NCI-H82 treated with DMSO at 0.1 percent for 48 hours (cell line): ENCODE data around the gene STK32C.

ENCODE experiments used
- DNase-seq: peaks from one replicate; lab custom pipeline; 2025; ENCODE audit not compliant: unreplicated experiment; lab: John Stamatoyannopoulos, UW

STK32C gene

DNA sequence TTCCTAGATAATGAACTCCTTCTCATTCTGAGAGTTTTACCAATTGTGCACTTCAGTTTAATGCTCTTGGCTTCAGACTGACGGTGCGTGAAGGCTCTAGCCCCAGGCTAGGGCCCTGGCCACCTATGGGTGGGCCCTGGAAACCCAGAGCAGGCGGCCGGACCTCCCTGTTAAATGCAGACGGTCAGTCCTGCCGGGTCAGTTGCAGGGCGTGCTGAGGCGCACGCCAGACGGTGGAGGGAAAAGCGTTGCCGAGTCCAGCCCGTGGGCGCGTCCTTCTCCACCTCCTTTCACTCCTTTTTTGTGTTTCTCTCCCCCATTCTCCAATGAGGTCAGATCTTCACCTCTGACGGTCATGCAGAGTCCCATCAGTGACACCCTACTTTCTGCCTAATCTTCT lies 118.7 kb downstream of the STK32C start:
- no peak for DNase-seq

DNA sequence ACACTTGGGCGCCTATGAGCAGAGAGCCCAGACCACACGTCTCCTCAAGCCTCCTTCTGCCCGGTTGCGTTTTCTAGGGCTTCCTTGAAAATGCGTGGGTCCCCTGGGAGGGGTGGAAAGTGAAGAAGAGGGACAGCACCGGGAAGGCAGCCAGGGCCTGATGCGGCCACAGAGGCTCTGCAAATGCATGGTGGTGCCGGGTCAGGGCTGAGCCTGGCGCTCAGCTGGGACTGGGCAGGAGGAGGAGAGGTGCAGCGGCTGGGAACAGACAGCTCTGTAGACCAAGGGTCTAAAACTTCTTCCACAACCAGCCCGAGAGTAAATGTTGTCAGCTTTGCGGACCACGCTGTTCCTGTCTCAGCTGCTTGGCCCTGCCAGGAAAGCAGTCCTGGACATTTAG lies 119.4 kb downstream of the STK32C start:
- DNase-seq = no peak

DNA sequence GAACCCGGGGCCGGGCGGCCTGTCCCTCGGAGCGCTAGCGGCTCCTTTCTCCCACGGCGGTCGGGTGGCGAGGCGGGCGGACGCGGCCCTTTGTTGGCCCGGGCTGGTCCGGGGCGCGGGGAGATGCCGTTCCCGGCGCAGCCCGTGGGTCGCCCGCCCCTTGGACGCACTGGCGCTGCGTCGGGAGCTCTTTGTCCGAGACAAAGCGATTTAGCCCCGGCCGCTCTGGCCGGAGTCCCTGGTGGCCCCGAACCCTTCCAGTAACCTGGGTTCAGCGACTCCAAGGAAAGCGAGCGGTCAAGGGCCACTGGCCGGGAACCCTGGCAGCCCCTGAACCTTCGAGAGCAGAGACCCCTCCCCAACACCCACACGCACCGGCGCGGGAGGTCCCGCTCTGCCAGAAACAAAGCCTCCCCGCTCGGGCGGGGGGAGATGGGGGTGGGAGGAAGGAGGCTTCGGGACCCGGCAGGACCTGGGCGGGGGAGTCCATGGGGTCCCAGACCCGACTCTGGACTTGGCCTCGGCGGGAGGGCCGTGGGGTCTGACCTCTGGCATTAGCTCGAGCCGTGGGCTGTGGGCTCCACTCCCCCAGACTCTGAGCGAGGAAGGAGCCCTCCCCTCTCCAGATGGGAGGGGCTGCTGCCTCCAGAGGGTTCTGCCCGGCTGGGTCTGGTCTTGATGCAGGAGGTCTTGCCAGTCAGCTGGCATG lies 120.2 kb downstream of the STK32C start:
- no peak for DNase-seq

DNA sequence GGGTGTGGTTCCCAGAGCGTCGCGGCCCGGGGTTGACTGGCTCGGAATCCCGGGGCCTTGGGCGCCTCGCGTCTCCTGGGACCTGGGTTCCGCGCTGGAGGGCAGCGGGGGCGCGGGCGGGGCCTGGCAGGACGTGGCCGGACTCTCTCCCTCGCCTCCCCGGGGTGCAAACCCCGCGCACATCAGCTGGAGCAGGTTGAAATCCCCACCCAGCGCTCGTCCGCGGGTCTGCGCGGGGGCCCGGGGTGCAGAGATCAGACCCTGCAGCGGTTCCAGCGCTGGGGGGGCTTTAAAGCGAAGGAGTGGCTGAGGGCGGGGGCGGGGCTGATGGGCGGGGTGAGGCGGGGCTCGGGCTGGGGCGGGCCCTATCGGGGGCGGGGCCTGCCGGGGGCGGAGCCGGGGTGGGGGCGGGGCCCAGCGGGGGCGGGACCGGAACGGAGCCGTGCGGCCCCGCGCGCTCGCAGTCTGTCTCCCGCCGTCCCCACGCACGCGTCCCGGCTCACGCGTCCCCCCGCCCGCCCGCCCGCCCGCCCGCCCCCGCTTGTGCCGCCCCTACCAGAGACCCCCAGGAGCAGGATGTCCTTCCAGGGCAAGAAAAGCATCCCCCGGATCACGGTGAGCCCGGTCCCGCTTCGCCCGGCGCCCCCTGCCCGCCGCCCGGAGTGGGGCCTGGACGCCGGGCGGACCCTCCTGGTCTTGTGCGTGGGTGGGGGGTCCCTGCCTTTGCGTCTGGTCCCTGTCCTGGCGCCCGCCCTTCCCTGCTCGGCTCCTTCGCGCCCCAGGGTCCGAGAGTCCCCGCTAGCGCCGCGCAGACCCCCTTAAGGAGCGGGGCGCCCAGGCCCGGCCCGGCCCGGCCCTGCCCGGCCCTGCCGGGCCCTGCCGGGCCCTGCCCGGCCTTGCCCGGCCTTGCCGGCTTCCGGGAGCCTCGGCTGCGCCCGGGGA lies 121.0 kb downstream of the STK32C start, which contains the start of gene DPYSL4:
Gene DPYSL4, plus strand, starts transcription at position 461 of the 942 bp plus-strand sequence. Its CDS starts 116 bp downstream, at position 577.
- DNase-seq = no peak

DNA sequence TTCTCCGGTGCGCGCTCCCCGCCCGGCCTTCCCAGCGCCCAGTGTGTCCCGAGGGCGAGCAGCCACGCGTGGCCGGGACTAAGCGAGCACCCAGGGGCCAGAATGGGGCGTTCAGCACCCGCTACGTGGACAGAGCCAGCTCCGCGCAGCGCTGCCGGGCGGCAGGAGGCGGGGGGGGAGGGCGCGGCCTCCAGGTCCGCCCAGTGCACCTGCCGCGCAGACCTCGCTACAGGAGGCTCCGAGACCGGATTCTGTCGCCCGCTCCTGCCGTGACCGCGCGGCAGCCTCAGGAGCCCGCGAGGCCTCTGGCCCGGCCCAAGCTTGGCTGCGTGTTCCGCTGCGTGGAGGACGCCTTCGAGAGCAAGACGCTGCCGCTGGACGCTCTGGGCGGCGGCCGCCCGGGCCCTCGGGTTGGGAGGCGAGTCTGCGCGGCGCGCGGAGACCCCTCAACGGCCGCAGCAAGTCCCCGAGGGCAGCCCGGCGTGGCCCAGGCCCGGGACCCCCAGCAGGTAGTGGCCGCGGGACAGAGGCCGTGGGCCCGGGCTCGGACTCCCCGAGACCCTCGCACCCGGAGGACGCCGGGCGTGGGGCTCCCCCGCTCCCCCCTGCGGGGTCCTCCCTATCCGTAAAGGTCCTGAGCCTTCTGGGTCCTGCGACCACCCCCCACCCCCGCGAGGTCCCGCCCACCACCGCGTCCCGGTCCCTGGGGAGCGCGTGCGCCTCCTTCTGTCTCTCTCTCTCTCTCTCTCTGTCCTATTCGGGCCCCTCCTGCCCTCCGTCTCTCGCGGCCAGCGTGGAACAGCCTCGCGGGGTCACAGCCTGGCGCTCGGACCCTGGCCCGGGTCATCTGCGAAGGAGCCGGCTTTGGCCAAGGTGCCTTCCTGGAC lies 121.9 kb downstream of the STK32C start:
- DNase-seq = no peak

DNA sequence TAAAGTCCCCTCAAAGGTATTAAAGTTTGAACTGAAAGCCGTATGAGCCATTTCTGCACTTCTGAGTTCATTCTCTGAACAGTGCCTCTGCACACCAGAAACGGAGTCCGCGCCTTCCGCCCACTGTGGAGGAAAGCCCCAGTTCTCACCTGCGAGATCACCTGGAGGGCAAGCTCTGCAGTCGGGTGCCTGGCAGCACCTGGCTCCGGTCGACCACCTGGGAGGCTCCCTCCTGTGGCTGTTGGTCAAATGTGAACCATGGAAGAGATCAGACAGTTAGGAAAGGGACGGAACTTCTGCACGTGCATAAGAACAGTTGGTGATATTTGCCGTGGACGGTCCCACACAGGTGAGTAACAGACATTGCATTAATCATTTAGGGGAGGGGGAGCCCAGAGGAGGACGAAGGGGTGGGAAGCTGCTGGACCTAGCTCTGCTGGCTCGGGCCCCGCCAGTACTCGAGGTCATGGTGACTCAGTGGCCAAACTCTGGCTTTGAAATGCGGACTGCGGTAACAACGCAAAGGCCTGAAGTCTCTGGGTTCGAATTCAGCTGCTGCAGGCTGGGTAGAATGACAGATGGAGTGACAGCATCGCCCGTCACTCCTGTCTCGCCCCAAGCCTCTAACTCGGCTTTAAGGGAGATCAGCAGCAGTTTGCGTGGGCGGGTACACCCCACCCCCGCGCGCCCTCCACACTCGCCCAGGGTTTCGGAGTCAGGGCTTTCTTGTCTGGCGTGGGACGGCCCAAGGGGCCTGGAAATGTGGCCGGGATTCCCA lies 122.7 kb downstream of the STK32C start:
- no peak for DNase-seq

DNA sequence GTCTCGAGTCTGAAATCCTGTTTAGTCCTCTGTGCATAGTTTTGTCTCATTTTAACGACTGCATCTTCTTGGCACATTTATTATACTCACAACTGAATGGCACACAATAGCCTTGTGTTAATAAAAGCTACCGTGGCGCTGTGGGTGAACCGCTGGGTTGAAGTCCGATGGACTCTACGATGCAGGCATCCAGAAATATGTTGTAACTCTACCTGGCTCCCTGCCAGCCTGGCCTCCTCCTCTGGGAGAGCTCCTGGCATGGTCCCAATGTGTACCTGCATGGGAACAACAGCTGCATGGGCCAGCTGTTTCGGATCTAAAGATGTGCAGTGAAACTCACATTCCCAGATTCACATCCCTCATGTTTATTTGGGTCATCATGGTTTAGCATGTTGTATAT lies 124.7 kb downstream of the STK32C start:
- no peak for DNase-seq

DNA sequence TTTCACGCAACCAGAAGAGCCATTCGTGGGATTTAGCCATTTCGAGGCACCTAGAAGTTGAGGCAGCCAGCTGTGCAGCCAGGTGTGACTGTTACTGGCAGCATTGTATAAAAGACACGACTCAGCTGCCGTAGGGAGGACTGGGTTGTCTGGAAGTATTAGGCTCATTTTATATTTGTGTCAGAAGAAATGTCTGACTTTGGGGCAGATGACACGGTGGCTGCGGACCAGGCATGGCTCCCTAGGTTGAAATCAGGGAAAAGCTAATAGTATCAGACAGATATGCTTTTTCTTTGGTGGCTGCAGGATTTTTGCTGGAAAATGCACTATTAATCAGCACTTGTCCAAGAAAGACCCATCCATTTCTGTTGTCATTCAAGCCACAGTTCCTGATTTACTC lies 125.2 kb downstream of the STK32C start:
- no peak for DNase-seq

DNA sequence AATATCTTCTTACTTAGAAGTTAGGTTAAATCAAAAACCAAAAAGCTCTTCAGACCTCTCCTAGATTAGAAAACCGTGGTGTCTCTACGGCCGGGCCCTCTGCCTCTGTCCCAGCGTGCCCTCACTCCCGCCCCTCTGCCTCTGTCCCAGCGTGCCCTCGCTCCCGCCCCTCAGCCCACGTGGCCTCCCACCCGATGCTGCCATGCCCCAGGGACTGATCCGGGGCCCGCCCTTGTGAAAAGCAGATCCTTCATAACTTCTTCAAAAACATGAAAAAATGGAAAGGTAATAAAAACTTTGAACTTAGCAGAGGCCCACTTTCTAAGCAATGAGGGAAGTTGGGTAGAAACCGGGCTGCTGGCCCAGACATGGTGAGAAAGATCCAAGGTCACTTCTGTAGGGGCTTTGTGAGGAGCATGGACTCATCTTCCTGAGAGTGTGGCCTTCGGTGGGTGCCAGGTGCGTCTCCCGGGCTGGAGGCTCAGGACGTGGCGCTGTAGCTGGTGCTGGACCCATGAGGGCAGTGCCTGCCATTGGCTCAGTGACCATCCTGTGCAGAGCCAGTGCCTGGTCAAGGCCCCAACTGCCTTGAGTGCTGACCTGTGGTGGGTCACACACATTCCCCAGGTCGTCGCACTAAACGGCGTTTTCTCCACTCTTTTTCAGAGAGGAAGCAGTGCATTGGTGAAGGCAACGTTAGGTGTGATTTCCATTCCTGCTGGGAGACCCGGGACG lies 125.9 kb downstream of the STK32C start:
- DNase-seq = no peak

DNA sequence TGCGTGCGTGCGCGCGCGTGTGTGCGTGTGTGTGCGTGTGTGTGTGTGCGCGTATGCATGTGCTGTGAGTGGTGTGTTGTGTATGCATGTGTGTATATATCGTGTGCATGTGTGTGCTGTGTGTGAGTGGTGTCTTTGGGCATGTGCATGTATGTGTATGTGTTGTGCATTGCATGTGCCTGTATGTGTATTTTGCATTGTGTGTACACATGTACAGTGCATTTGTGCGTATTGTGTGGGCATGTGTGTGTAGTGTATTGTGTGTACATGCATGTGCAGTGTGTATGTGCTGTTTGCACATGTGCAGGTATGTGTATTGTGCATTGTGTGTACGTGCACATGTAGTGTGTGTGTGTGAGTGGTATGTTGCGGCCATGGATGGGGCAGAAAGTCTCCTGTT lies 127.0 kb downstream of the STK32C start:
- DNase-seq = no peak

DNA sequence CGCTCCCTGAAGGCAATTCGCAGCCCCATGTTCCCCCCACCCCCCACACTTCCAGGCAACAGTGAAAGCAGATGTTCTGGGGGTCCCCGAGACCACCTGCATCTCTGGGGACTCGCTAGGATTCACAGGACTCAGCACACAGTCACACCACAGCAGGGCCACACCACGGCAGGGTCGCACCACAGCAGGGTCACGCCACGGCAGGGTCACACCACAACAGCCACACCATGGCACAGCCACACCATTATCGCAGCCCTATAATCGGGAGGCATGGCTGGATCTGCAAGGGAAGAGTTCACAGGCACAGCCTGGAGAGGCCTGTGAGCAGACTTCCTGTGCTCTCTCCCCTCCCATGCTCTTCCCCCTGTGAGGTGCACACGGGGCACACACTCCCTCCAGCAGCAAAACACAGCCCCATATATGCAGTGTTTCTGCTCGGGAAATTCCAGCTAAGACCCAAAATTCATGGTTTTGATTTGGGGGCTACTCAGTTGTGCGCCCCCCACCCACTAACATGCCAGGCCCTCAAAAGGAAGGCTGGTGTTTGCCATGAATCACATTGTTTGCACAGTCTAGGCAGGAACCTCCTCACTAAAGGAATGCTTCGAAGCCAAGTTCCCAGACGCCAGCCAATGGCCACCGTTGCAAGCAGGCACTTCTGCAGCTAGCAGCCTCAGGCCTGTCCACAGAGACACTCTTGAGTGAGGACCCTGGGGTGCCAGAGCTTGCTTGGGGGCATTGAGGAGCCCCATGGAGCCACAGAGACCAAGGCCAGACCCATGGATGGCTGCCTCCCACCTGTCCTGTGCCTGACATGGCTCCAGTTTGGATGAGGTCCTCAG lies 128.0 kb downstream of the STK32C start:
- DNase-seq = no peak

DNA sequence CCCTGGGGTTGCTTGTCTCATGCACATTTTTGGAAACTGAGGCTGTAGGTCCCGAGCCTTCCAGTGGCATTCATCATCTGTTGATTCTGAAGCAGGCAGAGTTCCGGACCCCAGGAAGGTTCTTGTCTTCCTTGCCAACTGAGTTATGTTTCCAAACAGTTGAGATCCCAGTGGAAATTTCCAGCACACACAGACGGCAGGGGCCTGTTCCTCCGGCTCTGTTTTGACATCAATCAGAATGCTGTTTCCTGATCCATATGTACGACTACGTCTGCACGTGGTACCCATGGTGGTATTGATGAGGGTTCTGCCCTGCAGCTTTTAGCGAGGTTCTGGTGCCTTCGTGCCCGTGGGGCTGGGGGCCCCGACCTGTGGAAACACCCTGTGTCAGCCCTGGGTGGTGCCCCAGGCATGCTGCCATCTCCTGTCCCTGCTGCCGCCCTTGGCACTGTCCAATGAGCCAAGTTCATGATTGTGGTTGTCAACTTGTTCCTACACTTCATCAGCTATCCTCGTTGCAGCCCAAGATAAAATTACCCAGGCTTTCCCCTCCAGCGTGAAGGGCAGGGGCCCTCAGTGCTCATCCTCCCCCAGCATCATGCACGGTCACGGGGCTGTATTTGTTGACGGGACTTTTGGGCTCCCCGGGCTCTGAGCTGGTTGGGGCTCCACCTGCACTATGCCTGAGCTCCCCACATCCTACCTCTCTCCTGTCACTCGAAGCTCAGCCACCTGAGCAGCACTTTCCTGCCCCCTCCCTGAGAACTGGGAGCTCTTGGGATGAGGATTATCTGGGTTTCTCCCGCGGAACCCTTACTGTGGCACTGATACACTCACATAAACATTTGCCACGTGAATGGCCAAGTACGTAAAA lies 128.8 kb downstream of the STK32C start:
- DNase-seq = no peak

DNA sequence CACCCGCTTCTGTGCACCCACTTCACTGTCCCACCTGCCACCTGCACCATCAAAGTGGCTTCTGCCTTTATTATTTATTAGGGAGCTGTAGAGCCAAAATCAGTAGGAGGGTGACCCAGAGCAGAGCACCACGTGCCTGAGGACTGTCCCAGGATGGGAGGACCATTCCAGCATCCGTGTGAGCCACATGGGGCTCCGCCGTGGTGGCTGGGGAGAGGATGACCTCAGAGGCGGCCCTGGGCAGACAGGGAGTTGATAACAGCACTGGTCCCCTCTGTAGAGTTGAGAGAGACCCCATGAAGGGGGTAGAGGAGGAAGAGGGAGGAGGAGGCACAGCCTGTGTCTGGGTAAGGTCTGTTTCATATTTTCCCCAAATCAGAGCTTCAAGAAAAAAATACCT lies 129.7 kb downstream of the STK32C start:
- no peak for DNase-seq

DNA sequence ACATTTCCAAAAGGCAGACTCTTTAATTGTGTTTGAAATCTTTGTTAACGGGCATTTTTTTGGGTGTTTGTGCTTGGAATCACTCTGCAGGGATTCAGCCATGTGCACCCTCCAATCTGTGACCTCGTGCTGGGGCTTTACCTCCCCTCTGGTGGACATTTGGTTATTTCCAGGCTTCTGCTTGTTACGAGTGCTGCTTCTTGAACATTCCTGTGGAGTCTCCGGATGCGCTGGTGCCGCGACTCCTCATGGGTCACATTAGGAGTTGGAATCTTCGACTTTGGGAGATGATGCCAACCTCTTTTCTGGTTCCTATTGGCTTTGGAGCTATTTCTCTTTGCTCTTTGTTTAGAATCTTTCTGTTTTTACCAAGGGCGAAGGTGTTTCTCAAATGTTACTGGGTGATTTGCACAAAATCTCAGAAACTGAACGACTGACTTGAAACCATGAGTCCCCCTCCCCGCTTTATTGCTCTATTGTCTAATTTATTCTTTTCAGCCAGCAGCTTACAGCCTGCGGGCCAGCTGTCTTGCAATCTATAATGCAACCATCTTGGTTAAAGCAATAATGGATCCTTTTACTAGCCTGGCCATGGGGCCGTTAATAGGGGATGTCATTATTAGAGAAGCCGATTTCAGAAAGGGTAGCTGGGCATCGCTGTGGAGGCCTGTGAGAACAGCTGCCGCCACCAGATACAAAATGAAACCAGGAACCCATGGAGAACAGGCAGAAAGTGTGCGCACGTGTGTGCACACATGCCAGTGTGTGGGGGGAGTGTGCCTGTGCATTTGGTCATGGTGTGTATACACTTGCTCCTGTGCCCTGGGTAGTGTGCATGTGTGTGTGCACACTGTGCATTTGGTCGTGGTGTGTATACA lies 130.9 kb downstream of the STK32C start:
- no peak for DNase-seq

DNA sequence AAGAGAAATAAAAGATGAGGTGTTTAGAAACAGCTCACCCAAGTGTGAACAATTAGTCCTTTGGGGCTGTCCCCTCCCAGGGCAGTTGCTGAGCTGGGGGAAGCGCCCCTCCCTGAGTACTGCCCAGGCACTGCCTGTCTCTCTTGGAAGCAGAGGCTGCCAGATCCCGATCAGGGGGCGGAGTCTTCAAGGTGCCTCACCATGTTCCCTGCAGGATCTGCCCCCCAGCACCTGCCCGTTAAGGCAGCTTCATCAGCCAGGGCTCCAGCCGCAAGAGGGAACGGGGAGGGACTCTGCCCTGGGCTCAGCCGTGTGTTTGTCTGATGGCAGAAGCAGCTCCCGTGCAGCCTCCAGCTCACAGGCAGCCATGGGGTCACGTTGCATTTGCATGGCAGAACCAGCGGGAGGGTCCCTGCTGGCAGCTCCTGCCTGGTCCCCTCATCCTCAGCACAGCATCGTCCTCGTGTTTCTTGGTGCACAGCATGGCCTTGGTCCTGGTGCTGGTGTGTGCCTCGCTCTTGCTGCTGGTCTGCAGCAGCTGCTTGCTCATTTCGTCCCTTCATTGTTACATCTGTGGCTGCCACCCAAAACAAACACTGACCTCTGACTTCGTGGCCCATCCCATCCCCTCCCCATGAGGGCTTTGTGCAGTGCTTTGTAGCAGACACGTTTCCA lies 131.7 kb downstream of the STK32C start:
- DNase-seq = no peak

DNA sequence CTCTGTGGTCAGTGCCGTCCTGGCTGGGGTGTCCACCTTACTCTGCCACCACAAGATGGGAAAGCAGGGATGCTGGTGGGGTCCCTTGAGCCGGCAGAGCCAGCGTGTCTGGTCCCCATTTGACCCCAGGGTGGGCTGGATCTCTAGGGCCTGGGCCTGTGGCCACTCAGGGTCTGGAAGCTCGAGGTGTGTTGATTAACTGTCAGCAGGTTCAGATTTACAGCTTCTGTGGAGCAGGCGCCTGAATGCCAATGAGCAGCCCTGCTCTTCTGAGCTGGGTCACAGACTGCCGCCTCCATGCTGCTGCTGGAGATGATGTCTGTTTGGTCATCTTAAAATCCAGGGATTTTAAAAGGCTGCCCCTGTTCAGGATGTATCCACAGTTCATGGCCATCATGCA lies 132.3 kb downstream of the STK32C start:
- no peak for DNase-seq
